NK-92 treated with Interleukin-12 subunit alpha and Interleukin-12 subunit beta, amount 100 ng/mL, for 24 hours (cell line): Measurements from ENCODE around the gene GTF2F2.
"Not testable (repeated sequence)": the region's sequence is repeated elsewhere in the genome, so short reads cannot be mapped to it uniquely, and the experiment has no call there.

ENCODE experiments used
- DNase-seq: peaks from one replicate; lab custom pipeline; 2025; lab: John Stamatoyannopoulos, UW

Gene GTF2F2

GRCh38 chr13:45180303-45180702 is 60.0 kb downstream of the GTF2F2 start:
- DNase-seq, result no peak

GRCh38 chr13:45180713-45181601 is 60.6 kb downstream of the GTF2F2 start:
- no peak for DNase-seq

- no peak for DNase-seq
Observed at GRCh38 chr13:45184693-45185092, 64.4 kb downstream of the GTF2F2 start.

- no peak for DNase-seq
Observed at GRCh38 chr13:45185286-45185685, 65.0 kb downstream of the GTF2F2 start.

GRCh38 chr13:45189077-45189476 is 68.8 kb downstream of the GTF2F2 start:
- DNase-seq, result not testable (repeated sequence)

- DNase-seq, result not testable (repeated sequence)
Observed at GRCh38 chr13:45189511-45189910, 69.2 kb downstream of the GTF2F2 start.

- DNase-seq, result no peak
Observed at GRCh38 chr13:45191874-45192273, 71.6 kb downstream of the GTF2F2 start.

- DNase-seq, result no peak
Observed at GRCh38 chr13:45194081-45194939, 74.0 kb downstream of the GTF2F2 start.

GRCh38 chr13:45195421-45195820 is 75.1 kb downstream of the GTF2F2 start:
- no peak for DNase-seq

- no peak for DNase-seq
Observed at GRCh38 chr13:45196096-45196495, 75.8 kb downstream of the GTF2F2 start.

- DNase-seq, result no peak
Observed at GRCh38 chr13:45196622-45197021, 76.3 kb downstream of the GTF2F2 start.

- DNase-seq, result no peak
Observed at GRCh38 chr13:45198041-45198440, 77.7 kb downstream of the GTF2F2 start.

- DNase-seq, result no peak
Observed at GRCh38 chr13:45198924-45199323, 78.6 kb downstream of the GTF2F2 start.

GRCh38 chr13:45199711-45200110 is 79.4 kb downstream of the GTF2F2 start:
- DNase-seq, result no peak

GRCh38 chr13:45200701-45201232 is 80.5 kb downstream of the GTF2F2 start, which contains the start of gene KCTD4:
Gene KCTD4 (minus strand): TSS chr13:45201045. CDS start chr13:45194567, 6,478 bp downstream.
- DNase-seq, result no peak

- DNase-seq, result no peak
Observed at GRCh38 chr13:45205124-45205523, 84.8 kb downstream of the GTF2F2 start.

- DNase-seq, result no peak
Observed at GRCh38 chr13:45206340-45206739, 86.0 kb downstream of the GTF2F2 start.

- no peak for DNase-seq
Observed at GRCh38 chr13:45207319-45207718, 87.0 kb downstream of the GTF2F2 start.

GRCh38 chr13:45208132-45208531 is 87.8 kb downstream of the GTF2F2 start:
- no peak for DNase-seq

GRCh38 chr13:45209229-45209628 is 88.9 kb downstream of the GTF2F2 start:
- DNase-seq, result no peak

GRCh38 chr13:45215392-45216077 is 95.2 kb downstream of the GTF2F2 start:
- DNase-seq, result no peak

- no peak for DNase-seq
Observed at GRCh38 chr13:45216193-45216592, 95.9 kb downstream of the GTF2F2 start.
